GM12878 (cell line): Measurements from ENCODE around the gene RARA. TPM values are rescaled to one million over a fixed set of nuclear protein-coding genes. Genes with fewer than 3 reads are reported as not detected.

Experiments
- ATAC-seq: fragments of 200-7000 bp; cut with Tn5 transposase; 3 replicates; pipeline ENCODE4 v1.9.1; 2020; ENCODE audit warnings: mild to moderate bottlenecking, moderate library complexity
- BruUV-seq: library from RNA; stranded (reverse); fragments of 400-500 nt; replicated peaks from 2 replicates; lab custom pipeline; 2021; lab: Mats Ljungman, UMichigan
- CTCF ChIA-PET: fragments of 300-600 bp; sonication (Branson Sonifier 250); formaldehyde crosslinking; extraction: SDS; loops from one replicate; lab custom pipeline; 2021; ENCODE audit warnings: inconsistent platforms; lab: Yijun Ruan, JAX
- POLR2A ChIA-PET: fragments of 350-600 bp; formaldehyde crosslinking; extraction: SDS; loops from one replicate; lab custom pipeline; 2021; ENCODE audit warnings: inconsistent platforms; lab: Charles Lee
- RAD21 ChIA-PET: fragments of 300-600 bp; sonication (Branson Sonifier 250); formaldehyde crosslinking; loops from one replicate; lab custom pipeline; 2023; ENCODE audit warnings: antibody characterized with exemption; ENCODE audit not compliant: unreplicated experiment; lab: Charles Lee
- SMC1A ChIA-PET: fragments of 300-600 bp; sonication (Branson Sonifier 250); formaldehyde crosslinking; loops from one replicate; lab custom pipeline; 2023; ENCODE audit not compliant: unreplicated experiment, uncharacterized antibody; lab: Charles Lee
- DNase-seq: peaks from one replicate; pipeline ENCODE4 v3.0.0-alpha.2; 2011; ENCODE audit warnings: low read depth, low spot score
- FAIRE-seq: peaks from 3 replicates; lab custom pipeline; 2011; peaks lifted over from hg19 to GRCh38; lab: Jason Lieb, UNC
- H2AFZ ChIP-seq: 2 replicates; pipeline ENCODE4 v1.6.0; 2011; ENCODE audit warnings: low read depth, low read length, control low read depth; ENCODE audit not compliant: control insufficient read depth
- H3K27ac ChIP-seq: 2 replicates; pipeline ENCODE4 v1.5.1; 2011; ENCODE audit warnings: control low read depth; ENCODE audit not compliant: control insufficient read depth, insufficient read depth
- H3K27me3 ChIP-seq, 2 experiments: replicated peaks in 1 of 2; 2 replicates each; pipeline versions ENCODE4 v1.6.0 to v1.6.1; 2011; ENCODE audit warnings: low read length in 1 of 2; ENCODE audit not compliant: control insufficient read depth in 2 of 2, insufficient read depth in 2 of 2
- H3K36me3 ChIP-seq, 2 experiments: 2 replicates each; pipeline ENCODE4 v1.5.1; 2011; ENCODE audit warnings: low read length in 1 of 2; ENCODE audit not compliant: control insufficient read depth in 2 of 2, insufficient read depth in 2 of 2
- H3K4me1 ChIP-seq: 2 replicates; pipeline ENCODE4 v1.6.1; 2011; ENCODE audit warnings: mild to moderate bottlenecking, low read length, moderate library complexity, mixed read lengths; ENCODE audit not compliant: control insufficient read depth, insufficient read depth
- H3K4me2 ChIP-seq: 2 replicates; pipeline ENCODE4 v1.6.0; 2011; ENCODE audit warnings: control low read depth; ENCODE audit not compliant: control insufficient read depth, insufficient read depth
- H3K4me3 ChIP-seq: fragments of 200-600 bp; sonication (generic); 2 replicates; pipeline ENCODE4 v1.5.1; 2016
- H3K79me2 ChIP-seq: 2 replicates; pipeline ENCODE4 v1.6.0; 2011; ENCODE audit warnings: low read length; ENCODE audit not compliant: control insufficient read depth, insufficient read depth
- H3K9ac ChIP-seq: 2 replicates; pipeline ENCODE4 v1.8.0; 2011; ENCODE audit warnings: low read length, control low read depth, mixed read lengths; ENCODE audit not compliant: control insufficient read depth, insufficient read depth
- H3K9me3 ChIP-seq: replicated peaks from 3 replicates; pipeline ENCODE4 v1.5.1; 2011; ENCODE audit warnings: mild to moderate bottlenecking, low read length; ENCODE audit not compliant: control insufficient read depth, insufficient read depth
- H4K20me1 ChIP-seq: 2 replicates; pipeline ENCODE4 v1.6.0; 2011; ENCODE audit not compliant: control insufficient read depth, insufficient read depth
- BMI1 ChIP-seq: fragments of 450-650 bp; IDR thresholded peaks from 2 replicates; pipeline ENCODE4 v1.6.1; 2016; ENCODE audit warnings: mild to moderate bottlenecking, moderate library complexity, borderline replicate concordance
- CHD2 ChIP-seq: IDR thresholded peaks from 2 replicates; pipeline ENCODE4 v1.6.1; 2011; ENCODE audit warnings: low read depth, low read length, improper control_type of control experiment, borderline replicate concordance
- EED ChIP-seq: sonication (generic); IDR thresholded peaks from 2 replicates; pipeline ENCODE4 v1.6.1; 2016; ENCODE audit warnings: antibody characterized with exemption, low read depth
- FOXM1 ChIP-seq: IDR thresholded peaks from 2 replicates; pipeline ENCODE4 v1.6.1; 2012; ENCODE audit warnings: low read depth, mild to moderate bottlenecking, inconsistent platforms, low read length, moderate library complexity
- HCFC1 ChIP-seq: fragments of 150-350 bp; IDR thresholded peaks from 2 replicates; pipeline ENCODE4 v1.6.1; 2014; ENCODE audit warnings: low read length
- HDAC6 ChIP-seq: fragments of 200-600 bp; sonication (generic); IDR thresholded peaks from one replicate; pipeline ENCODE4 v1.8.0; 2017; ENCODE audit warnings: antibody characterized with exemption; ENCODE audit not compliant: unreplicated experiment
- MEF2A ChIP-seq: IDR thresholded peaks from 2 replicates; pipeline ENCODE4 v1.6.1; 2011; ENCODE audit warnings: low read depth, mild to moderate bottlenecking, low read length, moderate library complexity; ENCODE audit not compliant: insufficient read depth
- MXI1 ChIP-seq: fragments of 150-350 bp; IDR thresholded peaks from 2 replicates; pipeline ENCODE4 v1.6.1; 2011; ENCODE audit warnings: low read depth, mild to moderate bottlenecking, inconsistent platforms, low read length, improper control_type of control experiment
- RUNX3 ChIP-seq: IDR thresholded peaks from 2 replicates; pipeline ENCODE4 v1.6.1; 2012; ENCODE audit warnings: low read length, inconsistent platforms
- SMARCA5 ChIP-seq: fragments of 450-650 bp; IDR thresholded peaks from 2 replicates; pipeline ENCODE4 v1.6.1; 2017; ENCODE audit warnings: mild to moderate bottlenecking
- SMC3 ChIP-seq: IDR thresholded peaks from 2 replicates; pipeline ENCODE4 v1.6.1; 2011; ENCODE audit warnings: low read length, improper control_type of control experiment, borderline replicate concordance
- YY1 ChIP-seq: IDR thresholded peaks from 2 replicates; pipeline ENCODE4 v1.6.1; 2011; ENCODE audit warnings: low read depth, mild to moderate bottlenecking, low read length
- ZNF217 ChIP-seq: fragments of 450-650 bp; IDR thresholded peaks from 2 replicates; pipeline ENCODE4 v1.6.1; 2017; ENCODE audit warnings: antibody characterized with exemption, mild to moderate bottlenecking
- ZNF622 ChIP-seq: fragments of 450-650 bp; IDR thresholded peaks from 2 replicates; pipeline ENCODE4 v1.6.1; 2017; ENCODE audit warnings: mild to moderate bottlenecking, inconsistent platforms
- WGBS: methylation state at CpG from one replicate; pipeline ENCODE4 v1.1.6; 2016; ENCODE audit warnings: low lambda C conversion rate; ENCODE audit not compliant: insufficient replicate concordance, insufficient coverage; ENCODE audit errors: missing lambda C conversion rate; 5-methylcytosine and 5-hydroxymethylcytosine counted together
- in situ Hi-C: fragments of 300-500 bp; cut with MboI; formaldehyde crosslinking; loops from 9 replicates; pipeline ENCODE4 v1.14.3; 2018; ENCODE audit warnings: mixed read lengths
- intact Hi-C: fragments of 100-400 bp; cut with micrococcal nuclease; formaldehyde crosslinking; loops from one replicate; pipeline ENCODE4 v1.14.2; 2022; ENCODE audit not compliant: unreplicated experiment
- polyA plus RNA-seq, 11 experiments: library from polyadenylated mRNA; depleted of rRNA in 4 of 11; unstranded in 6 of 11; stranded (reverse) in 5 of 11; fragments of >200 nt; fragmentation: Nextera tagmentation in 4 of 11; fragmentation: Illumina TruSeq in 1 of 11; extraction: Ambion mirVana in 4 of 11; extraction: Trizol in 1 of 11; gene quantifications; 1 replicate in 1 of 11; 2 replicates in 10 of 11; pipeline versions ENCODE4 v1.2.1 to v1.2.3, GENCODE V29; 2011 to 2016; ENCODE audit warnings: inconsistent platforms in 2 of 11, missing spikeins in 2 of 11, low read depth in 1 of 11
- total RNA-seq, 4 experiments: library from RNA; depleted of rRNA in 3 of 4; stranded (reverse); fragments of >200 nt in 3 of 4; fragmentation: Illumina TruSeq in 1 of 4; extraction: Trizol in 1 of 4; gene quantifications; 2 replicates each; pipeline versions ENCODE4 v1.2.1 to v1.2.3, GENCODE V29; 2013 to 2021
- TF ChIP-seq, protein P1 (sequence below): fragments of 450-650 bp; IDR thresholded peaks from 2 replicates; pipeline ENCODE4 v1.6.1; 2018; ENCODE audit warnings: borderline replicate concordance, mild to moderate bottlenecking; ENCODE audit not compliant: partially characterized antibody
- TF ChIP-seq, protein P2 (sequence below): fragments of 450-650 bp; IDR thresholded peaks from 2 replicates; pipeline ENCODE4 v1.6.1; 2017; ENCODE audit warnings: mild to moderate bottlenecking
- TF ChIP-seq, protein P3 (sequence below): IDR thresholded peaks from 2 replicates; pipeline ENCODE4 v1.6.1; 2011; ENCODE audit warnings: mild to moderate bottlenecking, low read depth, low read length, moderate library complexity; ENCODE audit not compliant: insufficient replicate concordance

Gene RARA
- total and polyA plus RNA-seq, 10 of the 15 experiments (the other 5 are each of a cell fraction or from before 2014, with no cell fraction given): 0.13 to 33.6 (median 13.6) TPM

- WGBS: under 1% methylated on average over 33 of the region's 55 CpGs
- Histone ChIP-seq H3K9ac (peak overlapping the region; percentile 41; the same call in 1 of the 2 replicates), H3K27ac (no peak overlapping the region), H3K4me1 (peaks cover 54% of the 10 kb centered on the region), H3K4me3 (peak overlapping the region; percentile 70), H4K20me1 (no peaks in the 10 kb centered on the region; the same call in 1 of the 2 replicates), H3K79me2 (peaks cover 56% of the 10 kb centered on the region), H3K4me2 (peak overlapping the region; percentile 53), H3K9me3 (no peaks in the 10 kb centered on the region), H2AFZ (no peak overlapping the region; the same call in 1 of the 2 replicates), H3K27me3 (no peaks in the 10 kb centered on the region), H3K36me3 (peaks cover 13 to 17% of the 10 kb centered on the region in 2 experiments)
- intact Hi-C loops: loop anchor here (1.0 kb wide), 1 partner anchor 11 kb away; no protein-coding TSS in a partner anchor
- ChIA-PET POLR2A (interaction anchor here (0.7 to 1.1 kb wide), 3 partner anchors 17 to 34 kb away, joined by 3 to 6 read pairs (median 4); no protein-coding TSS in a partner anchor), SMC1A (interaction anchor here (0.6 to 1.6 kb wide), 8 partner anchors 12 to 192 kb away, joined by 3 to 9 read pairs (median 4); no protein-coding TSS in a partner anchor), CTCF (interaction anchor here (0.7 to 1.4 kb wide), 10 partner anchors 10 to 228 kb away, joined by 3 to 15 read pairs (median 4); partner anchors contain the start of gene TOP2A), RAD21 (interaction anchor here (0.7 to 1.6 kb wide), 7 partner anchors 14 to 37 kb away, joined by 3 to 12 read pairs (median 4); no protein-coding TSS in a partner anchor)
- no TSS peak for BruUV-seq
- DNase-seq (no peak), FAIRE-seq (peak; percentile 59), ATAC-seq (peak; percentile 95)
- in situ Hi-C loops: no loop called here
- peak; percentile 20; the same call in 1 of the 2 replicates for TF ChIP-seq SMC3
- TF ChIP-seq FOXM1: no peak
- TF ChIP-seq MXI1: 0 out of 2 replicates have a peak, but pooled peaks have one; percentile 55
- TF ChIP-seq EED: no peak
- no peak for TF ChIP-seq YY1
- TF ChIP-seq, protein P1, sequence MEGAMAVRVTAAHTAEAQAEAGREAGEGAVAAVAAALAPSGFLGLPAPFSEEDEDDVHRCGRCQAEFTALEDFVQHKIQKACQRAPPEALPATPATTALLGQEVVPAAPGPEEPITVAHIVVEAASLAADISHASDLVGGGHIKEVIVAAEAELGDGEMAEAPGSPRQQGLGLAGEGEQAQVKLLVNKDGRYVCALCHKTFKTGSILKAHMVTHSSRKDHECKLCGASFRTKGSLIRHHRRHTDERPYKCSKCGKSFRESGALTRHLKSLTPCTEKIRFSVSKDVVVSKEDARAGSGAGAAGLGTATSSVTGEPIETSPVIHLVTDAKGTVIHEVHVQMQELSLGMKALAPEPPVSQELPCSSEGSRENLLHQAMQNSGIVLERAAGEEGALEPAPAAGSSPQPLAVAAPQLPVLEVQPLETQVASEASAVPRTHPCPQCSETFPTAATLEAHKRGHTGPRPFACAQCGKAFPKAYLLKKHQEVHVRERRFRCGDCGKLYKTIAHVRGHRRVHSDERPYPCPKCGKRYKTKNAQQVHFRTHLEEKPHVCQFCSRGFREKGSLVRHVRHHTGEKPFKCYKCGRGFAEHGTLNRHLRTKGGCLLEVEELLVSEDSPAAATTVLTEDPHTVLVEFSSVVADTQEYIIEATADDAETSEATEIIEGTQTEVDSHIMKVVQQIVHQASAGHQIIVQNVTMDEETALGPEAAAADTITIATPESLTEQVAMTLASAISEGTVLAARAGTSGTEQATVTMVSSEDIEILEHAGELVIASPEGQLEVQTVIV: no peak
- TF ChIP-seq ZNF217: no peak
- TF ChIP-seq ZNF622: no peak
- no peak for TF ChIP-seq CHD2
- peak; percentile 57; the same call in 1 of the 2 replicates for TF ChIP-seq SMARCA5
- TF ChIP-seq HCFC1: no peak
- TF ChIP-seq BMI1: no peak
- peak; percentile 17; the same call in 1 of the 2 replicates for TF ChIP-seq RUNX3
- TF ChIP-seq, protein P2, sequence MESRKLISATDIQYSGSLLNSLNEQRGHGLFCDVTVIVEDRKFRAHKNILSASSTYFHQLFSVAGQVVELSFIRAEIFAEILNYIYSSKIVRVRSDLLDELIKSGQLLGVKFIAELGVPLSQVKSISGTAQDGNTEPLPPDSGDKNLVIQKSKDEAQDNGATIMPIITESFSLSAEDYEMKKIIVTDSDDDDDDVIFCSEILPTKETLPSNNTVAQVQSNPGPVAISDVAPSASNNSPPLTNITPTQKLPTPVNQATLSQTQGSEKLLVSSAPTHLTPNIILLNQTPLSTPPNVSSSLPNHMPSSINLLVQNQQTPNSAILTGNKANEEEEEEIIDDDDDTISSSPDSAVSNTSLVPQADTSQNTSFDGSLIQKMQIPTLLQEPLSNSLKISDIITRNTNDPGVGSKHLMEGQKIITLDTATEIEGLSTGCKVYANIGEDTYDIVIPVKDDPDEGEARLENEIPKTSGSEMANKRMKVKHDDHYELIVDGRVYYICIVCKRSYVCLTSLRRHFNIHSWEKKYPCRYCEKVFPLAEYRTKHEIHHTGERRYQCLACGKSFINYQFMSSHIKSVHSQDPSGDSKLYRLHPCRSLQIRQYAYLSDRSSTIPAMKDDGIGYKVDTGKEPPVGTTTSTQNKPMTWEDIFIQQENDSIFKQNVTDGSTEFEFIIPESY: no peak
- TF ChIP-seq MEF2A: no peak
- TF ChIP-seq HDAC6: no peak
- TF ChIP-seq, protein P3, sequence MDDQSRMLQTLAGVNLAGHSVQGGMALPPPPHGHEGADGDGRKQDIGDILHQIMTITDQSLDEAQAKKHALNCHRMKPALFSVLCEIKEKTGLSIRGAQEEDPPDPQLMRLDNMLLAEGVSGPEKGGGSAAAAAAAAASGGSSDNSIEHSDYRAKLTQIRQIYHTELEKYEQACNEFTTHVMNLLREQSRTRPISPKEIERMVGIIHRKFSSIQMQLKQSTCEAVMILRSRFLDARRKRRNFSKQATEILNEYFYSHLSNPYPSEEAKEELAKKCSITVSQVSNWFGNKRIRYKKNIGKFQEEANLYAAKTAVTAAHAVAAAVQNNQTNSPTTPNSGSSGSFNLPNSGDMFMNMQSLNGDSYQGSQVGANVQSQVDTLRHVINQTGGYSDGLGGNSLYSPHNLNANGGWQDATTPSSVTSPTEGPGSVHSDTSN: no peak
These were observed 32.2 kb downstream of the RARA start for GRCh38 chr17:40340880-40341807.
